ENCODE data around the gene SH3RF1.

Gene SH3RF1

GRCh38 chr4:169226565-169226964, 44.2 kb downstream of the SH3RF1 start:
- DNase-seq (ENCODE audit: extremely low read depth, insufficient read length): no peak
- TF ChIP-seq CTCF (IDR thresholded peaks at IDR 0.05; ENCODE audit: insufficient read depth, low read length, poor library complexity, severe bottlenecking): no peak
- no peaks in the 10 kb centered on the region for H3K27me3 ChIP-seq (replicated peaks; ENCODE audit: control insufficient read depth, insufficient read depth, low read length)

GRCh38 chr4:169225812-169226211, 44.9 kb downstream of the SH3RF1 start:
- Histone ChIP-seq H3K27me3 (replicated peaks; ENCODE audit: control insufficient read depth, insufficient read depth, low read length) (no peaks in the 10 kb centered on the region), H3K4me3 (replicated peaks; ENCODE audit: low read depth, low read length) (no peak overlapping the region), H3K36me3 (ENCODE audit: control insufficient read depth, insufficient read depth, low read length) (no peaks in the 10 kb centered on the region; the same call in 1 of the 2 replicates)
- no peak for DNase-seq (ENCODE audit: extremely low read depth, insufficient read length)
- TF ChIP-seq CTCF (IDR thresholded peaks at IDR 0.05; ENCODE audit: insufficient read depth, low read length, poor library complexity, severe bottlenecking): no peak

More at GRCh38 chr4:169226565-169226964, 44.2 kb downstream of the SH3RF1 start:
- Histone ChIP-seq H3K36me3 (ENCODE audit: control insufficient read depth, insufficient read depth, low read length) (no peaks in the 10 kb centered on the region), H3K4me3 (replicated peaks; ENCODE audit: low read depth, low read length) (no peak overlapping the region)

- Histone ChIP-seq H3K27me3 (replicated peaks; ENCODE audit: control insufficient read depth, insufficient read depth, low read length) (no peaks in the 10 kb centered on the region), H3K4me3 (replicated peaks; ENCODE audit: low read depth, low read length) (no peak overlapping the region), H3K36me3 (ENCODE audit: control insufficient read depth, insufficient read depth, low read length) (no peaks in the 10 kb centered on the region; the same call in 1 of the 2 replicates)
- no peak for TF ChIP-seq CTCF (IDR thresholded peaks at IDR 0.05; ENCODE audit: insufficient read depth, low read length, poor library complexity, severe bottlenecking)
- no peak for DNase-seq (ENCODE audit: extremely low read depth, insufficient read length)
Observed at GRCh38 chr4:169225058-169225751, 45.6 kb downstream of the SH3RF1 start.

GRCh38 chr4:169222761-169223160, 48.0 kb downstream of the SH3RF1 start:
- Histone ChIP-seq H3K27me3 (replicated peaks; ENCODE audit: control insufficient read depth, insufficient read depth, low read length) (no peaks in the 10 kb centered on the region), H3K36me3 (ENCODE audit: control insufficient read depth, insufficient read depth, low read length) (no peaks in the 10 kb centered on the region; the same call in 1 of the 2 replicates), H3K4me3 (replicated peaks; ENCODE audit: low read depth, low read length) (no peak overlapping the region)
- DNase-seq (ENCODE audit: extremely low read depth, insufficient read length): no peak
- no peak for TF ChIP-seq CTCF (IDR thresholded peaks at IDR 0.05; ENCODE audit: insufficient read depth, low read length, poor library complexity, severe bottlenecking)

- no peak for TF ChIP-seq CTCF (IDR thresholded peaks at IDR 0.05; ENCODE audit: insufficient read depth, low read length, poor library complexity, severe bottlenecking)
- Histone ChIP-seq H3K4me3 (replicated peaks; ENCODE audit: low read depth, low read length) (no peak overlapping the region), H3K27me3 (replicated peaks; ENCODE audit: control insufficient read depth, insufficient read depth, low read length) (no peaks in the 10 kb centered on the region), H3K36me3 (ENCODE audit: control insufficient read depth, insufficient read depth, low read length) (no peaks in the 10 kb centered on the region; the same call in 1 of the 2 replicates)
- DNase-seq (ENCODE audit: extremely low read depth, insufficient read length): no peak
Observed at GRCh38 chr4:169221662-169222061, 49.1 kb downstream of the SH3RF1 start.
